ENCODE results near the gene SLC6A12.

DNA sequence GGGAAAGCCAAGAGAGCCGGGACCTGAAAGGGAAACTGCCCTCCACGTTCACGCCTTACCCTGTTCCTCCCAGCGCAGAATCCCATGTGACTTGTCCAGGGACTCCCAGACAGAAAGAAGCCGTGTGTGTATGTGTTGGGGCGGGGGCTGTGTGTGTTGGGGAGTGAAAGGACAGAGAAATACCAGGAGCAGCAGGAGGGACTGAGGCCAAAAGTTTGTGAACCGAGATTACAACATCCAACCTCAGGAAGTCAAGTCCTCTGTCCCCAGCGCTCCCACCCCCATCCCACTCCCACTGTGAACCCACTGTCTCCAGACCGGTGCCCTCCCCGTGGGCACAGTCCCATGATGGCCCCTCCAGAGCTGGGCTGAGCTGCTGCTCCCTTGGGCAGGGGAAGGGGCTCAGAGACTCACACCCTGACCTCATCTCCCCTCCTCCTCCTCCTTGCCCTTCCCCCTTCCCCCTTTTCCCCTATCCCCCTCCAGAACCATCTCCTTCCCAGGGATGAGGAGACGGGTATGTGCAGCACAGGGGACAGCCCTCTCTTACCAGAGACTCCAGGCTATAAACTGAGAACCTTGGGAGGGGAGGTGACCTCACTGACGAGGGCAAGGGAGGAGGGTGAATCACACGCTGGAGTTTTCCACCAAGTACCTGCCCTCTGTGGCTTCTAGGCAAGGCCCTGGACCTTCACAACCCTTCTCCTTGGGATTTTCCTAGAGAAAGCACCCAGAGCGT, at the start of gene SLC6A12:
- TF ChIP-seq, protein P1, sequence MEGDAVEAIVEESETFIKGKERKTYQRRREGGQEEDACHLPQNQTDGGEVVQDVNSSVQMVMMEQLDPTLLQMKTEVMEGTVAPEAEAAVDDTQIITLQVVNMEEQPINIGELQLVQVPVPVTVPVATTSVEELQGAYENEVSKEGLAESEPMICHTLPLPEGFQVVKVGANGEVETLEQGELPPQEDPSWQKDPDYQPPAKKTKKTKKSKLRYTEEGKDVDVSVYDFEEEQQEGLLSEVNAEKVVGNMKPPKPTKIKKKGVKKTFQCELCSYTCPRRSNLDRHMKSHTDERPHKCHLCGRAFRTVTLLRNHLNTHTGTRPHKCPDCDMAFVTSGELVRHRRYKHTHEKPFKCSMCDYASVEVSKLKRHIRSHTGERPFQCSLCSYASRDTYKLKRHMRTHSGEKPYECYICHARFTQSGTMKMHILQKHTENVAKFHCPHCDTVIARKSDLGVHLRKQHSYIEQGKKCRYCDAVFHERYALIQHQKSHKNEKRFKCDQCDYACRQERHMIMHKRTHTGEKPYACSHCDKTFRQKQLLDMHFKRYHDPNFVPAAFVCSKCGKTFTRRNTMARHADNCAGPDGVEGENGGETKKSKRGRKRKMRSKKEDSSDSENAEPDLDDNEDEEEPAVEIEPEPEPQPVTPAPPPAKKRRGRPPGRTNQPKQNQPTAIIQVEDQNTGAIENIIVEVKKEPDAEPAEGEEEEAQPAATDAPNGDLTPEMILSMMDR (conservative IDR thresholded peaks at IDR 0.05 in 1 of 2, IDR thresholded peaks at IDR 0.05 in 1 of 2; ENCODE audit: extremely low read depth in 1 of 2, insufficient read depth in 1 of 2, low read depth in 1 of 2, low read length in 2 of 2): no peak
- no peak for TF ChIP-seq EZH2 (IDR thresholded peaks at IDR 0.05; ENCODE audit: borderline replicate concordance, low read length)

Measured in mammary epithelial cell (primary cell).